RPMI8226 (cell line): ENCODE data around the gene NR1D2.
A peak's percentile ranks its signal among the peaks of the same experiment; 100 is the strongest.

ENCODE experiments used
- DNase-seq: peaks from one replicate; pipeline ENCODE4 v3.0.0-alpha.2; 2015

Gene NR1D2

GRCh38 chr3:23968463-23969184, 23.5 kb downstream of the NR1D2 start:
- DNase-seq: no peak

- DNase-seq: no peak
Observed at GRCh38 chr3:23969393-23969792, 24.3 kb downstream of the NR1D2 start.

GRCh38 chr3:23971684-23972083, 26.6 kb downstream of the NR1D2 start:
- no peak for DNase-seq

GRCh38 chr3:23976555-23976954, 31.5 kb downstream of the NR1D2 start:
- DNase-seq: no peak

- DNase-seq: no peak
Observed at GRCh38 chr3:23979569-23979968, 34.5 kb downstream of the NR1D2 start.

- DNase-seq: no peak
Observed at GRCh38 chr3:23981136-23981535, 36.0 kb downstream of the NR1D2 start.

GRCh38 chr3:23981955-23982354, 36.9 kb downstream of the NR1D2 start:
- no peak for DNase-seq

GRCh38 chr3:23984934-23985333, 39.8 kb downstream of the NR1D2 start:
- DNase-seq: no peak

GRCh38 chr3:23985747-23986544, 40.9 kb downstream of the NR1D2 start:
- DNase-seq: no peak

GRCh38 chr3:23987356-23987755, 42.3 kb downstream of the NR1D2 start:
- no peak for DNase-seq

- no peak for DNase-seq
Observed at GRCh38 chr3:23991306-23991682, 46.2 kb downstream of the NR1D2 start.

GRCh38 chr3:23991683-23992628, 46.9 kb downstream of the NR1D2 start:
- no peak for DNase-seq

- no peak for DNase-seq
Observed at GRCh38 chr3:23993556-23994243, 48.6 kb downstream of the NR1D2 start.

- no peak for DNase-seq
Observed at GRCh38 chr3:23994244-23994569, 49.1 kb downstream of the NR1D2 start.

GRCh38 chr3:23995219-23995618, 50.1 kb downstream of the NR1D2 start:
- DNase-seq: no peak

- DNase-seq: no peak
Observed at GRCh38 chr3:23996095-23996524, 51.0 kb downstream of the NR1D2 start.

GRCh38 chr3:23999012-23999641, 54.0 kb downstream of the NR1D2 start:
- peak; percentile 62 for DNase-seq

- no peak for DNase-seq
Observed at GRCh38 chr3:24002129-24002528, 57.0 kb downstream of the NR1D2 start.

GRCh38 chr3:24003466-24003865, 58.4 kb downstream of the NR1D2 start:
- DNase-seq: no peak

- DNase-seq: no peak
Observed at GRCh38 chr3:24004171-24004938, 59.3 kb downstream of the NR1D2 start.

- no peak for DNase-seq
Observed at GRCh38 chr3:24005669-24006068, 60.6 kb downstream of the NR1D2 start.
